Measurements from ENCODE around the gene AGBL2.
"Not testable (repeated sequence)": the region's sequence is repeated elsewhere in the genome, so short reads cannot be mapped to it uniquely, and the experiment has no call there.

Gene AGBL2, protein sequence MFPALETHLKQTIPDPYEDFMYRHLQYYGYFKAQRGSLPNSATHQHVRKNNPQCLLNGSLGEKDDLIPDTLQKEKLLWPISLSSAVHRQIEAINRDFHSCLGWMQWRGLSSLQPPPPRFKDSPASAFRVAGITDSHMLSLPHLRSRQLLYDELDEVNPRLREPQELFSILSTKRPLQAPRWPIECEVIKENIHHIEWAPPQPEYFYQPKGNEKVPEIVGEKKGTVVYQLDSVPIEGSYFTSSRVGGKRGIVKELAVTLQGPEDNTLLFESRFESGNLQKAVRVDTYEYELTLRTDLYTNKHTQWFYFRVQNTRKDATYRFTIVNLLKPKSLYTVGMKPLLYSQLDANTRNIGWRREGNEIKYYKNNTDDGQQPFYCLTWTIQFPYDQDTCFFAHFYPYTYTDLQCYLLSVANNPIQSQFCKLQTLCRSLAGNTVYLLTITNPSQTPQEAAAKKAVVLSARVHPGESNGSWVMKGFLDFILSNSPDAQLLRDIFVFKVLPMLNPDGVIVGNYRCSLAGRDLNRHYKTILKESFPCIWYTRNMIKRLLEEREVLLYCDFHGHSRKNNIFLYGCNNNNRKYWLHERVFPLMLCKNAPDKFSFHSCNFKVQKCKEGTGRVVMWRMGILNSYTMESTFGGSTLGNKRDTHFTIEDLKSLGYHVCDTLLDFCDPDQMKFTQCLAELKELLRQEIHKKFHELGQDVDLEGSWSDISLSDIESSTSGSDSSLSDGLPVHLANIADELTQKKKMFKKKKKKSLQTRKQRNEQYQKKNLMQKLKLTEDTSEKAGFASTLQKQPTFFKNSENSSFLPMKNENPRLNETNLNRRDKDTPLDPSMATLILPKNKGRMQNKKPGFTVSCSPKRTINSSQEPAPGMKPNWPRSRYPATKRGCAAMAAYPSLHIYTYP

DNA sequence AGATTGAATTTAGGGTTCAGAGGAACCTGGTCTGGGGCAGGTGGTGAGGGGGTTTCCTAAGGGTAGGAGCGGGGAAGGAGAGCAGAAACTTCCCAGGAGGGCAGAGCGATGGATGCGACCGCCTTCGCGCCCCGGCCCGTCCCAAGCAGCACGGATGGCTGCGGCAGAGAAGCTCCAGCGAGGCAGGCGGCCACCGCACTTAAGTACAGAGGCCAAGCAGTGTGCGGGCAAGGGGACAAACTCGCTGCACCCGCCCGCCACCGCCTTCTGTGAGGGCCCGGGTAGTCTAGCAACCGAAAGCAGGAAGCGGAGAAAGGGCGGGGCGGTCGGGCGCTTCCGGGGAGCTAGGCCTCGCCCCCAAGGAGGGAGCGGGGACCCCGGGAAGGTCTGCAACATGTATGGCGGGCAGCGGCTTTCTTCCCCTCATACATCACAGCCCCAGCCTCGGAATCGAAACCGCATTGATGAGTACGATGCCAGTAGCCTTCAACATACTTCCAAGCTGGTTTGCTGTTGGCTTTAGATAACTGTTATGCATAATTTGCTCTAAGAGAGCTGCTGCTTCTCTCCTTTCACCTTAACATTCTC lies at the start of gene AGBL2:
TSS of gene AGBL2 (minus strand) at position 288 of the 588 bp plus-strand sequence. CDS start 719 bp downstream, outside the sequence.
- peak; percentile 76 for DNase-seq (ENCODE audit: low read depth)

DNA sequence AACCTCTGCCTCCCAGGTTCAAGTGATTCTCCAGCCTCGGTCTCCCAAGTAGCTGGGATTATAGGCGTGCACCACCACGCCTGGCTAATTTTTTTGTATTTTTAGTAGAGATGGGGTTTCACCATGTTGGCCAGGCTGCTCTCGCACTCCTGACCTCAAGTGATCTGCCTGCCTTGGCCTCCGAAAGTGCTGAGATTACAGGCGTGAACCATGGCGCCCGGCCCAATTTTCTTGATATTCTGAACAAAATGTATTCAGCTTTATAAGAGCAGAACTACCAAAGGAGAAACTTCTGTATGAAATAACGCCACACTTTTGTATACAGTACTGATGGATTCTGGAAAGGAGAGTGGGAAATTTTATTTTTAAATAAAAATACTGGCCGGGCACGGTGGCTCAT lies 44.1 kb upstream of the AGBL2 start:
- not testable (repeated sequence) for DNase-seq (ENCODE audit: low read depth)

DNA sequence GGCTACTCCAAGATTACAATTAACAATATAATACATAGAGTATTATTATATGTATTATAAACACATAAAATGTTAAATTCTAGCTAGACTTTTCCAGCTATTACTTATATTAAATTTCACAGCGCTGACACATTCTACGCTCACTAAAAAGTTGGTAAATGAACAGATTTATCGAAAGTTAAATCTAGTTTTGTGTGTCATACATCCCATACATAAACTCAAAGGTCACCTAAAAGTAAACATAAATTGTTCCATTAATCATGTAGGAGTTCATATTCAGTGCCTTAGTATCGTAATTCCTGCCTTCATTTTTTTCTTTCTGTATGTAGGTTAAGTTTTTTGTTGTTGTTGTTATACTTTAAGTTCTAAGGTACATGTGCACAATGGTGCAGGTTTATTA lies 41.0 kb upstream of the AGBL2 start:
- DNase-seq (ENCODE audit: low read depth): no peak

DNA sequence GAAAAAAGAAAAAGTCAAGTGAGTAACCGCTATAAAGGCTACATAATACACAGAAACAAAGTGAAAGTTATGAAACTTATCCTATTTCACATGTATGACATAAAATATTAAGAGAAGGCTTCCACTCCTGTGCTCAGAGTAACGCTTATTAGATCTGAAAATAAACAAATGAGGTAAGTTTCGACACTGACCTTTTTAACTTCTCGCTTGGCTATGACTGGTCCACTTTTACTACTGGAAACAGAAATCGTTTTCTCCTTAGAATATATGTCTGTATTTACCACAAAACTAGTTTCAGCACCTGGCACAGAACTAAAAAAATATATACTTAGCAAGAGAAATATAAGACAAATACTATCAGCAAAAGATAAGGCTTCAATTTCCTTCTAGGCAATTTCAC lies 35.6 kb upstream of the AGBL2 start:
- DNase-seq (ENCODE audit: low read depth): no peak

DNA sequence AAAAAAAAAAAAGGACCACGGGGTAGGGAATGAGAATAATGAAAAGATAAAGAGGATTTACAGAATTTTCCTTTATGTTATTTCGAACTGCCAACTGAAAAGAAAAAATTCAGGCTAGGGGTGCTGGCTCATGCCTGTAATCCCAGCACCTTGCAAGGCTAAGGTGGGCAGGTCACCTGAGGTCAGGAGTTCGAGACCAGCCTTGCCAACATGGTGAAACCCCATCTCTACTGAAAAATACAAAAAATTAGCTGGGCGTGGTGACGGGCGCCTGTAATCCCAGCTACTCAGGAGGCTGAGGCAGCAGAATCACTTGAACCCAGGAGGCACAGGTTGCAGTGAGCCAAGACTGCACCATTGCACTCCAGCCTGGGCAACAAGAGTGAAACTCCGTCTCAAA lies 27.3 kb upstream of the AGBL2 start:
- DNase-seq (ENCODE audit: low read depth): not testable (repeated sequence)

DNA sequence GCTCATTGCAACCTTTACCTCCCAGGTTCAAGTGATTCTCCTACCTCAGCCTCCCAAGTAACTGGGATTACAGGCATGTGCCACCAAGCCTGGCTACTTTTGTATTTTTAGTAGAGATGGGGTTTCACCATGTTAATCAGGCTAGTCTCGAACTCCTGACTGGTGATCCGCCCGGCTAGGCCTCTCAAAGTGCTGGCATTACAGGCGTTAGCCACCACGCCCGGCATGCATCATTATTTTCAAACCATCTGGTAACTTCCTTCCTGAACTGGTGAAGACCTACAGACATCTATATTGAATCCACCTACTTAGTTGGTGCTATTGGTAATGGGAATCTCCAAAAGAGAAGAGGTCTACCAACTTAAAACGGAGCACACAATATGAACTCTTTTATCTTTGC lies 22.6 kb upstream of the AGBL2 start:
- not testable (repeated sequence) for DNase-seq (ENCODE audit: low read depth)

DNA sequence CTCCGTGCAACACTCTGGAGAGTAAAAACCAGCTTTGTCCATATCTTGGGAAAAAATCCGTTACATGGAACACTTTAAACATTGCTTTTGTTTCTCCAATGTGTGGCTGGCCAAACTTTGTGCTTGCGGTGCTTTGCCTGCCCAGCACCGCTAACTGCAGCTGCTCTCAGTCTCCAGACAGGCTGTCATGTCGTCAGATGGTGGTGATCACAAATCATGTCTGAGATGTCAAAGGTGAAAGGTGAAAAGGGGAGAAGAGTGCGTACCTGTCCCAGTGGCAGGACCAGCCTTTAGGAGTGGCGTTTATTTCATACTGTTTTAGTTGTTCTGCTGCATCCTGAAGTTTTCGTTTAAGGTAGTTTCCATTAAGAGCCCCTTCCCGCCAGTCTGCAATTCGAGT lies 17.1 kb upstream of the AGBL2 start:
- DNase-seq (ENCODE audit: low read depth): no peak

DNA sequence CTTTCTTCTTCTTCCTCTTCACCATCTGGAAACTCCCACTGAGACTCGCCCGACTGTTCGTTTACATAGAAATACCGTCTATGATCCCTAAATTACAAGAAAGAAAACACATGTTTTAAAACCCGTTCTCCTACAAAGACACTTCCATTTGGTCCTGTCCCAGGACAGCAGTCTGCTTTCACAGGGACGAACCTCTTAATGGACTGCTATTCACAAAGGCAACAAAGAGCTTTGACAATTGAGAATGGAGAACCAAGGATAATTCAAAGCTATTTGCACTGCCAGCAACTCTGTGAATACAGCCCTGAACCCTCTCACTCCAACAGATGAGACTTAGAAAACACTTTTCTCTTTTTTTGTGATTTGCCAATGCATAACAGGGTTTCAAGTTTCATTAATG lies 16.3 kb upstream of the AGBL2 start:
- no peak for DNase-seq (ENCODE audit: low read depth)

DNA sequence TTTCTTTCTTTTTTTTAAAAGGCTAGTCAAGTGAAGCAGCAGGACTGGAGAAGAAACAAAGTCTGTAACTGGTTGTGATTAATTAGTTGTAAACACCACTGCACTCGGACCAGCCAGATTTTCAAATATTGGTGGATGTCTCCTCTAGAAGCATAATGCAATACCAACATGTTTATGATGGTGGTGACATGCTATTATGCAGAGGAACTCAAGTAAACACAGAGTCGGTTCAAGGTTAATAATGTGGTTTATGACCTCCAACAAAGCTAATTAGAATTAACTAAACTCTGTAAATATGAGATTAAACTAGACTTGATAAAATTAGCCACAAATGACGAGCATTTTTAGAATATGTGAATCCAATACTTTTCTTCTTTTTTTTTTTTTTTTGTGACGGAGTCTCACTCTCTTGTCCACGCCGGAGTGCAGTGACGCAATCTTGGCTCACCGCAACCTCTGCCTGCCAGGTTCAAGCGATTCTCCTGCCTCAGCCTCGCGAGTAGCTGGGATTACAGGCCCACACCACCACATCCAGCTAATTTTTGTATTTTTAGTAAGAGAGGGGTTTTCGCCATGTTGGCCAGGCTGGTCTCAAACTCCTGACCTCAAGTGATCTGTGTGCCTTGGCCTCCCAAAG lies 11.8 kb upstream of the AGBL2 start:
- DNase-seq (ENCODE audit: low read depth): no peak

DNA sequence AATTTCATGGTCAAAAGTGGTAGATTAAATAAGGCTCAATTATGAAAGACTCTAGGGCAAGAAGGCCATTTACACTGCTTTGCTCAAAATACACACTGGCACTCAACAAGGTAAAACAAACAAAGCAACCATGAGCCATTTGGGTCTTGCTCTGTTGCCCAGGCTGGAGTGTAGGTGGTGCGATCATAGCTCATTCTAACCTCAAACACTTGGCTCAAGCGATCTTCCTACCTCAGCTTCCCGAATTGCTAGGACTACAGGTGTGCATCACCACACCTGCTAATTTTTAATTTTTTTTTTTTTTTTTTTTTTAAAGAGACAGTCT lies 10.9 kb upstream of the AGBL2 start:
- no peak for DNase-seq (ENCODE audit: low read depth)

DNA sequence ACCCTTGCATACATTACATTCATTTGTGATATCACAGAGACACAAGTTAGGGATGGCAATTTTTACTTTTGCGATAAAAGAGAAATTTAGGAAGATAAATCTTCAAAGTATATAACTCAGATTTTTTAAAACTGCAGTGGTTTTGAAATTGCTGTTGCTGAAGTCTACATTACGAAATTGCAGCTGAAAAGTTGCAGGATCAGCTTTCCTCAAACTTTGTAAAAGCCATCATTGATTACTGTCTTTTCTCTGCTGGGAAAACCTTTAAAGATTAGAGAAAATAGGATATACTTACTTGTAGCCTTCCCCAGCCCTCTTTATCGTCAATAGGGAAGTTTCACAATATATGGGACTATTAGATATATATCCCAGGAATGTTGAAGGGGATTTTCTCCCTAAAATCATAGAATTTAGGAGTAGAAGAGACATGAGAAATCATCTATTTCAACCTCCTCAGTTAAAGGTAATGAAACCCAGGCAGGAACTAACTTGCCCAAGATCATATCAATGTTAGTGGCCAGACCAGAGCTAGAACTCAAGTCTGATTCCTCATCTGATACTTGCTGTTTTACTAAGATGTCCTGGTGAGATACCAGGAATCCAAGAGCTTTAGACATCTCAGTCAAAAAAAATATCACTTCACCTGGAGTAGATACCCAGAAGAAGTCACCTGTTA lies 10.4 kb upstream of the AGBL2 start:
- DNase-seq (ENCODE audit: low read depth): no peak

DNA sequence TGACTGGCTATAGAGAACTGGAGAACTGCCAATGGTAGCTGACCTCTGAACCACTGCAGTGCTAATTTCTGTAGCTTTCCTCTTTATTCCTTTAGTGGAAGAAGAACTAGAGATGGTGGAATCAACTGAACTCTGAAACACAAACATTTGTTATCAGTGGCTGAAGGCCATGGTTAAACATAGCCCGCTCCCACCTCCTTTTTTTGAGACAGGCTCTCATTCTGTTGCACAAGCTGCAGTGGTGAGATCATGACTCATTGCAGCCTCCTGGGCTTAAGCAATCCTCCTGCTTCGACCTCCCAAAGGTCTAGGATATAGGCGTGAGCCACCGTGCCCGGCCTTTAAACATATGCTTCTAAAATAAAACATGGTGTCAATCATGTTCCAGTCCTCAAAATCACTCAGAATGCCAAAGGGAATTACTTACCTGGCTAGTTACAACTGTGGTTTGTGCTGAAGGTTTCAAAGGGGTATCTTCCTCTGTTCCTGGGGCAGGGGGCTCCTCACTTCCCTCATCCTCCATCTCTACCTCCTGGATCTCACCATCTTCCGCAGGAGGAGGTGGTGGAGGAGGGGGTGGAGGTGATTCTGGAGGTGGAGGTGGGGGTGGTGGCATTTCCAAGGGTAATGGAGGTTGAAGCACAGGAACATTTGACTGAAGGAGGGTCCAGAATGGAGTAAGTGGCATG lies 9.0 kb upstream of the AGBL2 start:
- peak; percentile 52 for DNase-seq (ENCODE audit: low read depth)

DNA sequence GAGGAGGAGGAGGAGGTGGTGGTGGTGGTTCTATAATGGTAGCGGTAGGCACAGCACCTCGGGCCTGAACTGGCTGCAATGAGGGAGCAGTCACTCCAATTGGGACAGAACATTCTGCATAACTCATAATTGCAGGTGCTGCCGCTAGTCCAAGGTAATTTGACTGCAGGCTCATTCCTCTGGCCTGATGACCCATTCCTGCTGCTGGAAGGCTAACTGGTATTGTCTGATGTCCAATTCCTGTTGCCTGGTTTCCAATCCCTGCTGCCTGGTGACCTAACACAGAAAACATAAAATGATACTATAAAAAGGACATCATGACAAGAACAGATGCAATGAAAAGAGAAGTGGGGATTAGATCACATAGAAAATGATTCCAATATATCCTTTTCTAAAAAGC lies 7.9 kb upstream of the AGBL2 start:
- DNase-seq (ENCODE audit: low read depth): no peak

DNA sequence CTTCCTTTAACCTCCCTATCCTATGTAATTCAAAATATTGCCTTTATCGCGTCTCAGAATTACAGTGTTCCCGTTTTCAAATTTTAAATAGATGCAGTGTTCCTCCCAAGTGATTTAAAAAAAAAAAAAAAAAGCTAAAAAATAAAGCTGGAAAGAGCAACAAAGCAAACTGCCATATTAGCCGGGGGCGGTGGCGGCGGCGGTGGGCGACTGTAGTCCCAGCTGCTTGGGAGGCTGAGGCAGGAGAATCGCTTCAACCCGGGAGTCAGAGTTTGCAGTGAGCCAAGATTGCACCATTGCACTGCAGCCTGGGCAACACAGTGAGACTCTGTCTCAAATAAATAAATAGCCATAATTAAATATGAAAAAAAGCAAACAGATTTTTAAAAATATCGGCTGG lies 5.5 kb upstream of the AGBL2 start:
- no peak for DNase-seq (ENCODE audit: low read depth)

DNA sequence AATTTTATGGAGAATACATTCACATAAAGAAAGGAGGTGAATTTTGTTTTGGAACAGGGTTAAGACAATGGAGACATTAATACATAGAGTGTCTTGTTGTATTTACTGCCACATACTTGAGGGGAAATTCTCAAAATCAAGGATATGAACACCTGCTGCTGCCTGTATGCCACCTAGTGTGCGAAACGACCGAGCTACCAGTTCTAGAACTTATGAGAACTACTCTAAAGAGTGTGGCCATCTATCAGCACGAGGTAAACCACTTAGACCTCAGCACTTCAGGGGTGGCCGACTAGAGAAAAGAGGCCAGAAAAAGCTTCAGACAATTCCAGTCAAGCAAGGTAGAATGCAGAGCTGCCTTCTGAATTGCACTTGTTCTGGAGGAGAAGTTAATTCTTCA lies 1.5 kb upstream of the AGBL2 start:
- no peak for DNase-seq (ENCODE audit: low read depth)

DNA sequence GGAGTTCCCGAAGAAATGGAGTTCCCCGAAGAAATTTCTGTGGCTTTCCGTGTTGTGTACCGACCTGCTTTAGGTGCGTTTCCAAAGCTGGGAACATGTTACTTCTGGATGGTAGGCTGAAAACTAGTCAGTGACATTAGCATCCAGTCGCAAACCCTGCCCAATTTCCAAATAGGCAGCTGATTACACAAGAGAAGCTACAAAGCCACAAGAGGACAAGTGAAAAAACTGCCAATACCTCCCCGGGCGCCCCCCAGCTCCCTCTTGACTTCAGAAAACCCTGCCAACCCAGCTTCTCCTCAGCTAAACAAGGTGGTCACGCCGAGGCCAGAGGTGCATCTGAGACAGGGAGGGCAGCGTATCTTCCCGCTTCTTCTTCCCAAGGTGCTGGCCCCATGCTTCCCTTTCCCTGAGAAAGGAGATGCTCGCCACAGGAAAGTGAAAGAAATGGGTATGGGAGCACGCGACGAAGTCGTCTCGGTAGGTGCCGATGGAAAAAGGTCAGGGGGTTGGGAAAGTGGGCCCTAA lies 551 bp downstream of the AGBL2 start:
- DNase-seq (ENCODE audit: low read depth): peak; percentile 34

DNA sequence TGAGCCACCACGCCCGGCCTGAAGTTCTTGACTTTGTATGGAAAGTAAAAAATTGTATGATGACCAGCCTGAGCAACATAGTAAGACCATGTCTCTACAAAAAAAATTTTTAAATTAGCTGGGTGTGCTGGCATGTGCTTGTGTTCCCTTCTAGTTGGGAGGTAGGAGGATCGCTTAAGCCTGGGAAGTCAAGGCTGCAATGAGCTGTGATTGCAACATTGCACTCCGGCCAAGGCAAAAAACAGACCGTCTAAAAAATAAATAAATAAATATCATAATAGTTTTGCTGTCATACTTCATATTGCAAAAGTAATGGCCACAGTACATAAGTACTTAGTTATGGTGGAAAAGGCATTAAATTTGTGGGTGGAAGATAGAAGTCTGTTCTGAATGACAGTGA lies 3.4 kb downstream of the AGBL2 start:
- no peak for DNase-seq (ENCODE audit: low read depth)

DNA sequence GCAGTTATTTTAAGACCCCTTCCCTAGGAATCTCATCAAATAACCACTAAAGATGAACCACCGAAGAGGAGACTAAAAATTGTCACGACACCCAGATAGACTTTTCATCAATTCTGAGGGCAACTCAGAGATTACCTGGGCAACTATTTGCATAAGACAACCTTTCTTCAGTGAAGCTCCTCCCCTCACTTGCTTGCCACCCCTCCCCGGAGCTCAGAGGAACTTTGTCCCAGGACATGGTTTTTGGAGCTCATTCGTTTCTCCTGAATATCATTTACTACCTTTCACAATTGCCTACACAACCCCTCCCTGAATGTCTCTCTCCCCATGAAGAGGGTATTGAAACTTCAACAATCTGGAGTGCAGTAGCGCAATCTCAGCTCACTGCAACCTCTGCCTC lies 3.9 kb downstream of the AGBL2 start:
- no peak for DNase-seq (ENCODE audit: low read depth)

DNA sequence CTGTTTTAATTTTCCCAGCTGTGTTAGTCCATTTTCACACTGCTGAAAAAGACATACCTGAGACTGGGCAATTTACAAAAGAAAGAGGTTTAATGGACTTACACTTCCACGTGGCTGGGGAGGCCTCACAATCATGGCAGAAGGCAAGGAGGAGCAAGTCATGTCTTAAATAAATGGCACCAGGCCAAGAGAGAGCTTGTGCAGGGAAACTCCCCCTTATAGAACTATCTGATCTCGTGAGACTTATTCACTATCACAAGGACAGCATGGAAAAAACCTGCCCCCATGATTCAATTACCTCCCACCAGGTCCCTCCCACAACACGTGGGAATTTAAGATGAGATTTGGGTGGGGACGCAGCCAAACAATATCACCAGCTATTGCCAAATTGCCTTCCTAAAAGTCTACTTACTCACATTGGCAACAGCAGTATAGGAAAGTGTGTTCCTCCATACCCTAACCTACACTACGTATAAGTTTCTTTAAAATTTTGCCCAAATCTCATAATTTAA lies 7.8 kb downstream of the AGBL2 start:
- DNase-seq (ENCODE audit: low read depth): not testable (repeated sequence)

DNA sequence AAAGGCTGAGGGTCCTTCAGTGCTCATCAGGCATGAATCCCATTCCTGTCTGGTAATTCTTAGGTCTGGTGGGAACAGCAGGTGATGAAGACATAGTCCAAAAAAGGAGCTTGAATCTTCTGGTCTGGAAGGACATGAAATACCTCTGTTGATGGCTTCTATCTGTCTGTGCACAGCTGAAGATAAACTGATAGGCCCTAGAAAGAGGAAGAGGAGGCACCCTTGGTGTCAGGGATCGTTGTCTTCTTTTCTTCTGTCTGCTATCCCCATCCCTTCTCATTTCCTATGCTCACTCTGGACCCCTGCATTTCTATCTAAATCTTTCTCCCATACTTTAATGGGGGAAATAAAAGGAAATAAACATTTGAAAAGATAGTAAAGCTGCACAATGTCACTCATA lies 9.4 kb downstream of the AGBL2 start:
- DNase-seq (ENCODE audit: low read depth): no peak

DNA sequence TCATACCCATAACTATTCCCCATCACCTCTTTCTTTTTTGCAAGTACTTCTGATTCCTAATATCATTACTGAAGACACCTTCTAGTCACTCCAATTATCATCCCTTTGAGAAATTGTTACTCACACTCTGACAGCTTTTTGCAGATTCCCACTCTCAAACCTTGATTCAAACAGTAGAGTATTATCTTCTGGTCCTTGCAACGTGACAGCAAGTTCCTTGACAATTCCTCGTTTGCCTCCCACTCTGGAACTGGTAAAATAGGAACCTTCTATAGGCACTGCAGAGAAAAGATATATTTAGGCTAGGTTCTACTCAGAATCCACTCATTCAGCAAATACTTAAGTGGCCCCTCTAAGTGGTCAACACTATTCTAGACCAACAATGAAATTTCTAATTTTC lies 23.2 kb downstream of the AGBL2 start:
- DNase-seq (ENCODE audit: low read depth): no peak

Measured in EH (cell line).